Endometrium (tissue), 2 donors: ENCODE measurements around the gene LRCOL1.

Experiments
- FAIRE-seq: peaks from 2 replicates; lab custom pipeline; 2012; peaks lifted over from hg19 to GRCh38; lab: Jason Lieb, UNC
- donor health status: control.
- donor health status: control.

LRCOL1 gene

DNA sequence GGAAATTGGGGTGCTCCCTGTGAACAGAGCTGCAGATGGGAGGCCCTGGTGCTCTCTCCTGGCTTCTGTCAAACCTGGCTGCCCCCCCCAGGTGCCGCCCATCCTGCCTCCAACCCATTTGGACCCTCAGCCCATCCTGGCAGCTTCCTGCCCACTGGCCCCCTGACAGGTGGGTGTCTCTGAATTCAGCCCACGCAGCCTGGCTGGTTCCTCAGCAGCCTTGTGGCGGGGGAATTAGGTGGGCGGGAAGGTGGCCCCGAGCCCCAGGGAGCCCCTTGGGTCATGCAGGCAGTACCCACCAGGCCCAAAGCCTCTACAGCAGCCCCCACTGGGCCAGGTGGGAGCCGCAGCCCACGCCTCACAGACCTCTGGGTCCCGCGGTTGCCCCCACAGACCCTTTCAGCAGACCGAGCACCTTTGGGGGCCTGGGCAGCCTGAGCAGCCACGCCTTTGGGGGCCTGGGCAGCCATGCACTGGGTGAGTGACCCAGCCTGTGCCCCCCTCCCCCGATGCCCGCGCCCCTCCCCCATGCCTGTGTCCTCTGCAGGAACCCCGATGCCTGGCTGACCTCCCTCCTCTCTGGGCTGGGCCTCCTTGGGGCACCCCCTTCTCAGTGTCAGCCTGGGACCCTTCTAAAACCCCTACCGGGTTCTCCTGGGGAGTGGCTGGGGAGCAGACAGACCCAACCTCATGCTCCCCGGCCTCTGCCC, 28.9 kb downstream of the LRCOL1 start:
- FAIRE-seq = no peak

DNA sequence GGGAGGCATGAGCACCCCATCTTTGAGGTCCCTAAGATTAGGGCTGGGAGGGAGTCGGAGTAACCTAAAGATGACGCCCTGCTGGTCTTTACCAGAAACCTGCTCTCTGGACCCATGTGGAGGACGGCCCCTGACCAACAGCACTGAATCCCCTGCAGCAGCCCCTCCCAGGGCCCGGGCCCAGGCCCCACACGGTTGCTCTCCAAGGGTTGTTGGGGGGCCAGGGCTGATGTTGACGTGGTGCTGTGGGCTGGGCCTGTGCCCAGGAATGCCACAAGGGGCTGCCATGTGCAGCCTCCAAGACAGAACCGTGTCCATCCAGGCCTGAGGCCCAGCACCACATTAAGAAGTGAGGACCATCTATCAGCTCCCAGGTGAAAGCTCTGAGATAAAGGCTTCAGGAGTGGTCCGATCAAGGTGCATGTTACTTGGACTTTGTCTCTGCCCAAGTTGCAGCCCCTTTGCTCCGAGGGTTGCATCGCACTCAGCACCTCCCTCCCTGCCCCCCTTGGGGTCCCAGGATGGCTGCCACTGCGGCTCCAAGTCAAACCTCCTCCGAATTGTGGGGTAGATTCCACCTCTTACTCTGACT, 29.6 kb downstream of the LRCOL1 start:
- no peak for FAIRE-seq

DNA sequence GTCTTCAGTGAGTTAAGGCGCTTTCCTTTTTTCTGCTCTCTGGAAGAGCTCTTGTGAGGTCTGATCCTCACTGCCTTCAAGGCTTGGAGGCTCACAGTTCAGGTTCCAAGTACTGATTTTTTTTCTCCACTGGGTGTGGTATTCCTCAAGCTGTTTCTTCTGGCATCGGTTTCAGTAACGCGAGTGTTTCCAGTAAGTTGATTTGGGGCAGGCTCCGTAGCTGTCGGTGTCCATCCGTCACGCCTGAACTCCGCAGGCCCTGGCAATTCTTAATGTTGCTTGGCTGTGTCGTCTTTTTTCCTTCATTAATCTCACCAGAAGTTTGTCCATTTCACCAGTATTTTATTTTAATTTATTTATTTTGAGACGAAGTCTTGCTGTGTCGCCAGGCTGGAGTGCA, 30.6 kb downstream of the LRCOL1 start:
- FAIRE-seq = no peak

DNA sequence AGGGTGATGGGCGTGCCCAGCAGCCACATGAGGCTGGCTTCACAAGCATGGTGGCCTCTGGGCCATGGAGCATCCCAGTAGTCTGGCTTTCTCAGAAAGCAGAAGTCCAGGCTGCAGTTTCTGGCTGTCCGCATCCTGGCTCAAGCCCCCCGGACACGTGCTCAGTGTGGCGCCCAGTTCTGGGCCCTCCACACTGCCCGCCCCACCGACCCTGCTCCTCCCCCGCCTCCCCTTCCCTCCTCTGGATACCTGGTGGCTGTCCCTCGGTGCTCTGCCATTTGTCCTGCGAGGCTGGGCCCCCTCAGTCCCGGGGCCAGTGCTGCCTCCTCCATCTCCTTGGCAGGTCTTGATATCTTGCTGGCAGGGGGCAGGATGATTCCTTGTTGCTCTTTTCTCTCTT, 31.6 kb downstream of the LRCOL1 start:
- no peak for FAIRE-seq

DNA sequence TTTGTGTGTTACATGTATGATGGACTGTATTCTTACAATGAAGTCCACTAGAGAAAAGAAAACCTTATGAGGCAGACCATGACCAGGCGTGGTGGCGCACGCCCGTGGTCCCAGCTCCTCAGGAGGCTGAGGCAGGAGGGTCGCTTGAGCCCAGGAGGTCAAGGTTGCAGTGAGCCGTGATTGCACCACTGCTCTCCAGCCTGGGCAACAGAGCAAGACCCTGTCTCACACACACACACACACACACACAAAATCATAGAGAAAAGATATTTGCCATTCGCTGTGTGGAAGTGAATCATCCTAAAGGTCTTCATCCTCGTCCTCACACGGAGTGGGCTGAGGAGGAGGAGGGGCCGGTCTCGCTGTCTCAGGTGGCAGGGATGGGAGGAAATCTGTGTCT, 32.3 kb downstream of the LRCOL1 start:
- no peak for FAIRE-seq

DNA sequence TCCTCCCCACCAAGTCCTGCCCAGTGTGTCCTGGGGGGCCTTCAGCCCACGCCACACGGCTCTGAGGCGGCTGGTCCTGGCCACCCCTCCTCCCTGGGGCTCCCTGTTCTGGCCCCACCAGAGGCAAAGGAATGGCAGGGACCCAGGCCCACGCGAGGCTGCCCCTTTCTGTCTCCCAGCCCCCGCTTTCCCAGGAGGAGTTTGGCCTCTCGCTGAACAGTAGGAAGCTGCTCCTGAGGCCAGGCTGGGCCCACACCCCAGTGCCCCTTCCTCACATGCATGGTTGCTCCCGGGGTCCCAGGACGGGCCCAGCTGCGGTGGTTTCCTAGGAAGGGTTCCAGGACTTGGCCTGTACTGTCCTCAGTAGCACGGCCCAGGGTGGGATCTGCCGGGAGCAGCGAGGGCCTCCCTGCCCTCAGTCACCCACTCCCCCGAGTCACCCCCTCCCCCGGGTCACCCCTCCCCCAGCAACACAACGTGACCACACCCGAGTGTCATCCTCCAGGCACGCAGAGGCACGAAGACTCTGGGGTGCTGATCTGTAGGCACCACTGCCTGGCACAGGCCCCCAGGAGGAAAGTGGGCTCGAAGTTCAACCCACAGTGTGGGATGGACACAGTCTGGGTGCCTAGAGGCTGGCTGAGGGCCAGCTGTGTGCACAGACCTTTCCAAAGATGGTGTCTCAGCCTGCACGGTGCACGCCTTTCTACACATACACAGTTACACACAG, 33.0 kb downstream of the LRCOL1 start:
- FAIRE-seq = no peak

DNA sequence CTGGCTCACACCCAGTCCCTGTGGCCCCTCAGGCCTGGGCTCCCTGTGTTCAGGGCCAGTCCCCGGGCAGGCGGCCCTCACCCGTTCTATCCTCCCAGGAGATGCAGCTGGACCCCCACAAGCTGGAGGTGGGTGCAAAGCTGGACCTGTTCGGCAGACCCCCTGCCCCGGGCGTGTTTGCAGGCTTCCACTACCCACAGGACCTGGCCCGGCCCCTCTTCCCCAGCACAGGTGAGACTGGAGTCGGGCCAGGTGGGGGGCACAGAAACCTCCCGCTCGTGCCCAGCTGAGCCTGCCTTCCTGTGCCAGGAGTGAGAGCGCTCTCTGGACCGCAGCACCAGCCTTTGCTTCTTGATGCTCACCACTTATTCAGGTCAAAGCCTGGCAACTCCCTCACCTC, 33.7 kb downstream of the LRCOL1 start:
- no peak for FAIRE-seq

DNA sequence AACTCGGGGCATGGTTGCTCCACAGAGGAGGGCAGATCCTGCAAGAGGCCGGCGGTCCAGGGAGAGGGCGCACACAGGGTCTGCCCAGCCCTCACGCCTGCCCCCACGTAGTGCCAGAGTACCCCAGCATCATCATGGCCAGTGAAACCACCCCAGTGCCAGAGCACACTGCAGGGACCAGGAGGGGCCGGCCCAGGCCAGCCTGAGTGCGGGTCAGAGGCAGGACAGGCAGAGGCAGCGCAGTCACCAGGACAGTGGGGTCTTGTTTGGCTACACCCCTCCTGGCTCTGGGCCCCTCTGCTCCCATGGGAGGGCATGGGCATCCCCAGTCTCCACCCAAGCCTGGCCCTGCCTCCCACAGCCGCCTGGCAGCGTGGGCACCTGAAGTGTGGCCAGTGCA, 34.7 kb downstream of the LRCOL1 start:
- no peak for FAIRE-seq

DNA sequence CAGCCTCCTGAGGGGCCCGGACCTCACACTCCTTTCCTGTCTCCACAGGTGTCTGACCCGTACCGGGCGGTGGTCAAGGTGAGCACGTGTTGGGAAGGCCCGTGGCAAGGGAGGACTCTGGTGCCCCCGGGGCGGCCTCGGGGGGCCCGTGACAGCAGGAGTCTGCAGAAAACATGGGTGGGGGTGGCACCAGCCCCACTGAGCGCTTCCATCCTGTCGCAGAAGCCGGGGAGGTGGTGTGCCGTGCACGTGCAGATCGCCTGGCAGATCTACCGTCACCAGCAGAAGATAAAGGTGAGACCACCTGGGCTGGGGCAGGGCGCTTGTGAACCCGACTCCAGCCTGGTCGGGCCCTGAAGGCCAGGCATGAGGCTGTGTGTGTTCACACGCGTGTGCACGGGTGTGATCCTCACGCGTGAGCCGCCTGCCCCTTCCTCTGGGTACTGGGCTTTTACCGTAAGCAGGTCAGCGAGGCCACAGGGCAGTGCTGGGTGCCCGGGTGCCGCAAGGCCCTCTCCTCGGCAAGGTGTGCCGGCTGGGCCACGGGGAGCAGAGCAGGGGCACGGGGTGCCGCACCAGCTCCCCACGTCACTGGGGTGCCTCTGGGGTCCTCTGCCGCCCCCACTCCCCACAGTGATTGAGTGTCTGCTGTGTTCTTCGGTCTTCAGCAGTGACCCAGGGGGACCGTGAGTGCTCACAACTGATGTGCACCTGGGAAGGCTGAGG, 35.9 kb downstream of the LRCOL1 start:
- no peak for FAIRE-seq

DNA sequence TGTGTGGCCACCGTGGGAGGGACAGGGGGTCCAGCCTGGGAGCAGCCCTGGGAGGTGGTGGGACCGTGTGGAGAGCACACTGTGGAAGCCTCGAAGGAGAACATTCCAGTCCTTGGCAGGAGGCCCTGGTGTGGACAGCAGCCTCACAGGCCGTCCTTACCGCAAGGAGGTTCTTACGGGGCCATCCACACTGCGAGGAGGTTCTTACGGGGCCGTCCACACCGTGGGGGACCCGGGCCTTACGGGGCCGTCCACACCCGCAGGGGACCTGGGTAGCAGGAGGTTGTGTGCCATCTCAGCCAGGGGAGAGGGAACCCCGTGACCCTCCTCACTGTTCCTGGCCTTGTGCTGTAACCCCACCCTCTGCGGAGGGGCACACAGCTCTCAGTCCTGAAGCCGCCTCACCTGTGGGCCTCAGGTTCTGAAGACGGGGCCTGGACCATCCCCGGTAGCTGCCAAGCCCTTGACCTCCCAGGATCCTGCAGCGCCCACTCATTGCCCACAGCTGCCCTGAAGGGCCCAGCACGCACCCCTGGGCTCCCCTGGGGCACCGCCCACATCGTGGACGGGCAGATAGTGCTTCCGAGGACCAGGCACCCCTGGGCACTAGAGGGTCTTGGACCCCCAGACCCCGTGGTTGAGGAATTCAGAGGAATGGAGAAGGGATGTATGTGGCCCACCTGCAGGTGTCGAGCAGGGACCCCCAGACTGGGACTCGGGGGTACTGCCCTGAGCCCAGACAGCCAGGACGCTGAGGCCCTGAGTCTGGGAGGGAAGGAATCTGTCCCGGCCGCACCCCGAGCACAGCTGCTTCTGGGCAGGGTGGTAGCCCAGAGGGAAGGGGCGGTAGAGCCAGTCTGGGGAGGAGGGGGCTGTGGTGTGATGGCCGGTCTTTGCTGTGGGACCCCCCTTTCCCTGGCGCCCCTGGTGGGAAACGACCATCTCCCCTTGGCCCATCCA, 37.3 kb downstream of the LRCOL1 start:
- FAIRE-seq = no peak

DNA sequence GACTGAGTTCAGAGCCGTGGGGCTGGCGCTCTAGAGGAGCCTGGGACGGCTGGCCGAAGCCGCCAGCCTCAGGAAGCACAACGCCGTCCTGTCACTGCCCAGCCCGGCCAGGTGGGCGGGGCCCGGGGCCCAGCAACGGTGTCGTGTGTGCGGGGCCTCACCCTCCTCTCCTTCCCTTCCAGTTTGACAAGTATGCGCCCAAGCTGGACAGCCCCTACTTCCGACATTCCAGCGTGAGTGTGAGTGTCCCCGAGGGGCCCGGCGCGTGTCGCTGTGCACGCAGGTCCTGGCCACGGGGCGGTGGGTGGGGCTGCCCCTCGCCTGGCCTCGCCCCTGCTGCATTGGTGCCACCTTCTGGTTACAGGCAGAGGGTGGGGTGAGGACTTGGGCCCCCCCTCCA, 38.3 kb downstream of the LRCOL1 start:
- FAIRE-seq = no peak

DNA sequence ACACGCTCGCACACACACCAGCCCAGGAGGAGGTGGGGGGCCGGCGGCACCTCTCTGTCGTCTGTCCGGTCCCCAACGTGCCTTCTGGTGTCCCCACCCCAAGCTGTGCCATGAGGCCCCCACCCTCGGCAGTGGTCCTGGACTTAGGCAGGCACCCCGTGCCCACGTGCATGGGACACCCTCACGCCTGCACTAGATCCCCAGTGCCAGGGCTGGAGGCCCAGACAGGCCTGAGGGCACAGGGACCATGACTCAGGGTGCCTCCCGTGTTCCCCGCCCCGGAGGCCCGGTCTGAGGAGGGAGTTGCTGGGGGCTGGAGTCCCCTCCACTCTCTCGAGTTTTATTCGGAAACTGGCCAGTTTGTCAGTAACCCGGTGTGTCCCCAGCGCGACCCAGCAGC, 38.8 kb downstream of the LRCOL1 start:
- FAIRE-seq = no peak

DNA sequence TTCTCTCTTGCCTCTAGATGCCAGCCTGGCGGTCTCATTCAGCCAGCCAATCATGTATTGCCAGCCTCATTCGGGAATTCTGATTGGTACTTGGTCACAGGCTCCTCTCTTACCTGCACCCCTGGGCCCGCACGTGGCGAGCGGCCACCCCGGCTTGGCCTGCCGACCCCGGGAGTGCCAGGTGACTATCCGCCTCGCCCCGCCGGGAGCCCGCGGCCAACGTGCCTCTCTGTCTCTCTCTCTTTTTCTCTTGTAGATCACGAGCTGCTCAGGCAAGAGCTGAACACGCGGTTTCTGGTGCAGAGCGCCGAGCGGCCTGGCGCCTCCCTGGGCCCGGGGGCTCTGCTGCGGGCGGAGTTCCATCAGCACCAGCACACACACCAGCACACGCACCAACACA, 39.3 kb downstream of the LRCOL1 start:
- no peak for FAIRE-seq

DNA sequence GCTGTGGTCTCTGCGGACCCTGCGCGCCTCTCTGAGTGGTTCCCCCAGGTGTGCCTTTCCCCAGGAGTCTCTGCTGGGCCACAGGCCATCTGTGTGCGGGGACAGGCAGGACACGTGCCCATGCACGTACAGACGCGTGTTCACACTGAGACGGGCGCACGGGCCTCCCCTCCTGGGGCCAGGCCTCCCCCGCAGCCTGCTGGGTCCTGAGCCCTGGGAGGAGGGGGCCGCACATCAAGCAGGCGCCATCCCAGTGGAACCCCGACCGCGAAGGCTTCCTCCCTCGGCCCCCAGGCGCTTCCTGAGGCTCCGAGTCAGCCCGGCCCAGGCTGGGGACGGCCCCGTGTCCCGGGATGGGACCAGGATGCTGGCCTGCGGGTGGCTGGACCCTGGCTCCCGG, 39.7 kb downstream of the LRCOL1 start:
- FAIRE-seq = no peak

DNA sequence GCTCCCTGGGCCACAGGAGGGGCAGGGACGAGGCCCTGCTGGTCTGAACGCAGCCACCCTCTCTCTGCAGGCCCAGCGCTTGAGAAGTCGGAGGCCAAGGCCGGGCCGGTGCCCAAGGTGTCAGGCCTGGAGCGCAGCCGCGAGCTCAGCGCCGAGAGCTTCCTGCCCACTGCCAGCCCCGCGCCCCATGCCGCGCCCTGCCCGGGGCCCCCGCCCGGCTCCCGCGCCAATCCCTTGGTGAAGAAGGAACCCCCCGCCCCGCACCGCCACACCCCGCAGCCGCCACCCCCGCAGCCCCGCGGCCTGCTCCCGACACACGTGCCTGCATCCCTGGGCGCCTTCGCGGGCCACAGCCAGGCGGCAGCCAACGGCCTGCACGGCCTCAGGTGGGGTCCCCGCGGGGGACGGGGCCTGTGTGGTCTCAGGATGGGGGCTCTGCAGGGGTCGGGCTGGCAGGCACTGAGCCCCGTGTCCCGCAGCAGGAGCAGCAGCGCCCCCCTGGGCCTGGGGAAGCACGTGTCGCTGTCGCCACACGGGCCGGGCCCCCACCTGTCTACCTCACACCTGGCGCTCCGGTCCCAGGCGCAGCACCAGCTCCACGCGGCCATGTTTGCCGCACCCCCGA, 40.4 kb downstream of the LRCOL1 start:
- no peak for FAIRE-seq

DNA sequence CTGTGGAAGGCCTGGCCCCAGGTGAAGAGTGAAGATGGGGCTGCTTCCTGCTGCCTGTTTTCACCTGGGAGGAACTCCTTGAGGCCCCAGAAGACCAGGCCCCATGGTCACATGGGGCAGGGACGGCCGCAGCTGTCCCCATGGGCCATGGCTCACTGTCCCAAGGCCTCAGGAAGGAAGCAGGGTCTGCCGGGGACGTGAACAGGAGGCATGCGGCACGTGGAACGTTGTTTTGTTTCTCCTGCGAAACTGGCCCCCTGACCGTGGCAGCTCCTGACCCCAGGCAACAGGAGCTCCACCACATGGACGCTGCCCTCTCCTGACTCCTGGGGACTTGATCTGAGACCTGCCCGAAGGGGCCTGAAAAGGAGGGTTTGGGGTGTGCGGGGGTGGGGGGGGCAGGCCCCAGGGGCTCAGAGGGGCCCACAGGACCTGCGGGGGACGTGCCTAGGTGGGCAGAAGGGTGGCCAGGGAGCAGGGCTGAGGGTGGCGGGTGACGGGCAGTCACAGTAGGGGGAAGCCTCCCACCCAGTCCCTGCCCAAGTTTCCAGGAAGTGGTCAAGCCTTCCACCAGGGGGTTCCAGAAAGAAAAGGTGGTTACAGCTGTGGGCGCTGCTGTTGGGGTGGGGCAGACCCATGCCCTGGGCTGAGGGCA, 41.4 kb downstream of the LRCOL1 start:
- FAIRE-seq = no peak

DNA sequence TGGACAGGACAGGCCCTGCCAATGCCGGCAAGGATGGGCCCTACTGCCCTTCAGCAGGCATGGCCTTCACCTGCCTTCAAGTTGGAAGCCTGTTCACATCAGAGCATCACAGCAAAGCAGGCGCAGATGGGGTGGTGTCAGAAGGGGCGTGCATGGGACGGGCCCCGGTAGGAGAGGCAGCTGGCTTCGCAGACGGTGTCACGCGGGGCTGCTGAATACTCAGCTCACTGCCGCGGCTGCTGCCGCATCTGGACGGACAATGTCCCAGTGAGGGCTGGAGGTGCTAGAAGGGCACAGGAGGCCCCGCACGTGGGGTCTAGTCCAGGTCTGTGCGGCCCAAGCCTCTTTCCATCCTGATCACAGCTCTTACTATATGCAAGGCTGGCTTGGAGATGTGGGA, 42.1 kb downstream of the LRCOL1 start:
- no peak for FAIRE-seq

DNA sequence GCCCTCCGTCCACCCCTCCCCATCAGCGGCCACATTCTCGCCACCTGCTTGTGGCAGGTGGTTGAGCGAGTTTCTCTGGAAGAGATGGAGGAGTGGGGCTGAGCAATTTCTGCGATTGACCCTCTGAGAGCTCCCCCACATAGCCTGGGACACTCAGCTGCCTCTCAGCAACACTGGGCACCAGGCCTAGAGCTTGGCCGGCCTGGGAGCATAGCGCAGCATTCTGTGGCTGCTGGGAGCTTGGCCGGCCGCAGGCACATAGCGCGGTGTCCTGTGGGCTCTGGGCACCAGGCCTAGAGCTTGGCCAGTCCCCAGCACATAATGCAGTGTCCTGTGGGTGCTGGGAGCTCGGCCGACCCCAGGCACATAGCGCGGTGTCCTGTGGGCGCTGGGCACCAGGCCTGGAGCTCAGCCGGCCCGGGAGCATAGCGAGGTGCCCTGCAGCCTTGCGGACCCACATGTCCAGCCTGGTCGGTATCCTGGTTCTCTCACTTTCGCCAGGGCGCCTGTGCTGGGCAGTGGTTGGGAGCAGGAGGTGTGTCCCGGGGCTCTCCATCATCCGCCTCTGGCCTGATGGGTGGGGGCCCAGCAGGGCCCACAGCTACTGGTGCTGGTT, 43.8 kb downstream of the LRCOL1 start:
- no peak for FAIRE-seq

DNA sequence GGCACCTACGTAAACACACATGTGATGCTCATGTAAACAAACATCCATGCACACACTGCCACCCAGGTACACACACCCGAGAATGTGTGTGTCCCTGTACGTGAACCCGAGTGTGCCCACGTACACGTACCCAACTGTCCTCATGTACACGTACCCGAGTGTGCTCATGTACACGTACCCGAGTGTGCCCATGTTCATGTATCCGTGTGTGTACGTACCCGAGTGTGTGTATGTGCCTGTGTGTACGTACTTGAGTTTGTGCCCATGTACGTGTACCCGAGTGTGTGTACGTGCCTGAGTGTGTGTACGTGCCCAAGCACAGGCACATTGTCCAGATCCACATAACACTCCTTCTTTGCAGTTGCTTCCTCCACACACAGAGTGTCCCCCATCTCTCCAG, 45.0 kb downstream of the LRCOL1 start:
- no peak for FAIRE-seq

DNA sequence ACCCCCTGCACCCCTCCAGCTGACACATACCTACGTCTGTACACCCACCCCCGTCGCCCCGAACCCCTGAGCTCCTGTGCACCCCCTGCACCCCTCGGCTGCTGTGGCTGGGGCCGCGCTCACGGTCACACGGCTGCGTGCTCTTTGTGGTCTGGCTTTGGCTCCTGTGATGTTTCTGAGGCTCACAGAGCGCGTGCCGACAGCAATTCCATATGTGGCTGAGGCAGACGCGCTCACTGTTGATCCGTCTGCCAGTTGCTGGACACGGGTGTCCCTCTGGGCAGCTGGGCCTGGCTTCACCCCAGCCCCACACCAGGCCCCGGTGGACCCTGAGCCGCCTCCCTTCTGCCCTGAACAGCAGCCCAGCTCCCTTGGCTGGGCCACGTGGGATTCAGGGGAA, 46.5 kb downstream of the LRCOL1 start:
- FAIRE-seq = no peak
